ENCODE measurements around the gene UROC1. TPM values are rescaled to one million over a fixed set of nuclear protein-coding genes. Genes with fewer than 3 reads are reported as not detected.

Gene UROC1
- total RNA-seq, 2 experiments from 2014 or later, result not detected

DNA sequence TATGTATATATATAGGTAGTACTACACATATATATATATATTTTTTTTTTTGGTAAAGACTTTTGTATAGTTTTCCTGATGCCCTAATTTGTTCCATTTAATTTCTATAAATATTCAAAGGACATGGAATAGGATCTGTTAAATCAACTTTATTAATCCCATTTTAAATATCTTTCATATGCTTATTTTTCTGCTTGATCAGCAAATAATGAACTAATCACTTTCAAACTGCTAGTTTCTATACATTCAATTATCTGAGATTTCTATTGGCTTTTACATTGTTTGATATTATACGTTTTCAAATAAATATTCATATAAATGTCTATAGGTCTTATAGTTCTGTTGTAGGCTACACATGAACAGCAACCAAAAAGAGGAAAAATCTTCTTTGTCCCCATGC lies 63.5 kb downstream of the UROC1 start:
- peaks cover 18% of the 10 kb centered on the region for H3K4me1 Mint-ChIP-seq (ENCODE audit: low read depth)
- ChIA-PET POLR2A (no interaction called here), CTCF (no interaction called here)
- Histone ChIP-seq H3K4me1 (ENCODE audit: insufficient read depth, low read length) (peaks cover 2% of the 10 kb centered on the region), H3K4me3 (ENCODE audit: low read length) (no peak overlapping the region), H3K9me3 (ENCODE audit: control insufficient read depth in 1 of 2, insufficient read depth in 1 of 2, low read length in 2 of 2) (no peaks in the 10 kb centered on the region), H3K36me3 (ENCODE audit: insufficient read depth, low read length) (peaks cover 81% of the 10 kb centered on the region), H3K27me3 (ENCODE audit: control insufficient read depth in 1 of 2, insufficient read depth in 2 of 2, low read length in 2 of 2) (no peaks in the 10 kb centered on the region), H3K27ac (ENCODE audit: low read depth in 1 of 2, low read length in 2 of 2) (no peak overlapping the region)
- no peaks in the 10 kb centered on the region for H3K27me3 Mint-ChIP-seq
- ATAC-seq (ENCODE audit: poor library complexity) (no peak), DNase-seq (no peak)
- TF ChIP-seq, protein P1, sequence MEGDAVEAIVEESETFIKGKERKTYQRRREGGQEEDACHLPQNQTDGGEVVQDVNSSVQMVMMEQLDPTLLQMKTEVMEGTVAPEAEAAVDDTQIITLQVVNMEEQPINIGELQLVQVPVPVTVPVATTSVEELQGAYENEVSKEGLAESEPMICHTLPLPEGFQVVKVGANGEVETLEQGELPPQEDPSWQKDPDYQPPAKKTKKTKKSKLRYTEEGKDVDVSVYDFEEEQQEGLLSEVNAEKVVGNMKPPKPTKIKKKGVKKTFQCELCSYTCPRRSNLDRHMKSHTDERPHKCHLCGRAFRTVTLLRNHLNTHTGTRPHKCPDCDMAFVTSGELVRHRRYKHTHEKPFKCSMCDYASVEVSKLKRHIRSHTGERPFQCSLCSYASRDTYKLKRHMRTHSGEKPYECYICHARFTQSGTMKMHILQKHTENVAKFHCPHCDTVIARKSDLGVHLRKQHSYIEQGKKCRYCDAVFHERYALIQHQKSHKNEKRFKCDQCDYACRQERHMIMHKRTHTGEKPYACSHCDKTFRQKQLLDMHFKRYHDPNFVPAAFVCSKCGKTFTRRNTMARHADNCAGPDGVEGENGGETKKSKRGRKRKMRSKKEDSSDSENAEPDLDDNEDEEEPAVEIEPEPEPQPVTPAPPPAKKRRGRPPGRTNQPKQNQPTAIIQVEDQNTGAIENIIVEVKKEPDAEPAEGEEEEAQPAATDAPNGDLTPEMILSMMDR (IDR thresholded peaks at IDR 0.05), result no peak
- H3K27ac Mint-ChIP-seq, result no peak overlapping the region
- no peaks in the 10 kb centered on the region for H3K9me3 Mint-ChIP-seq
- no peak overlapping the region for H3K4me3 Mint-ChIP-seq
- peaks cover 88% of the 10 kb centered on the region for H3K36me3 Mint-ChIP-seq (ENCODE audit: low read depth)
- intact Hi-C loops (cut with DNase I, micrococcal nuclease), result no loop called here

DNA sequence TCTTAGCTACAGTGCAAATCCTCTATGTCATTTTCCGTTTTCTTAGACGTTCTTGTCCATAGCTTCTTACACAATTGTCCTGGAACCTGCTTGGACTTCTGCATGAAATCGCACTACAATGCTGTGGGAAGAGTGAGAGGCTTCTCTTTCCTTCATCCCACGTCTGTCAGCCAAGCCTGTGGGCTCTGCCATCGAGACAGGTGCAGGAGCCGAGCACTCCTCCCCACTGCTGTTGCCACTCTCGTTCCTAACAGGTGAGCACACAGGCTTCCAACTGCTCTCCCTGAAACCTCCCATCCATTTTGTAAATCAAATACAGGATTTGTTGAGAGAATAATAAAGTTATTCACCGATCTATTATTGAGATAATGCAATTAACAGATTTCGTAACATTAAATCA lies 65.4 kb downstream of the UROC1 start:
- H3K4me1 Mint-ChIP-seq (ENCODE audit: low read depth), result peaks cover 7% of the 10 kb centered on the region
- no peaks in the 10 kb centered on the region for H3K27me3 Mint-ChIP-seq
- ChIA-PET POLR2A (interaction anchor here (0.6 kb wide), 1 partner anchor 24 kb away, joined by 3 read pairs; the partner anchor contains the start of gene ZXDC), CTCF (no interaction called here)
- DNase-seq, result no peak
- H3K27me3 ChIP-seq (ENCODE audit: control insufficient read depth in 1 of 2, insufficient read depth in 2 of 2, low read length in 2 of 2), result no peaks in the 10 kb centered on the region
- no peak overlapping the region for H3K4me3 ChIP-seq (ENCODE audit: low read length)
- peaks cover 87% of the 10 kb centered on the region for H3K36me3 Mint-ChIP-seq (ENCODE audit: low read depth)
- no peaks in the 10 kb centered on the region for H3K9me3 Mint-ChIP-seq
- H3K9me3 ChIP-seq (ENCODE audit: control insufficient read depth in 1 of 2, insufficient read depth in 1 of 2, low read length in 2 of 2), result no peaks in the 10 kb centered on the region
- H3K27ac ChIP-seq (ENCODE audit: low read depth in 1 of 2, low read length in 2 of 2), result no peak overlapping the region
- intact Hi-C loops (cut with DNase I, micrococcal nuclease), result no loop called here
- H3K4me1 ChIP-seq (ENCODE audit: insufficient read depth, low read length), result no peaks in the 10 kb centered on the region
- no peak overlapping the region for H3K4me3 Mint-ChIP-seq
- no peak overlapping the region for H3K27ac Mint-ChIP-seq
- peaks cover 77% of the 10 kb centered on the region for H3K36me3 ChIP-seq (ENCODE audit: insufficient read depth, low read length)
- ATAC-seq (ENCODE audit: poor library complexity), result no peak
- TF ChIP-seq, protein P1 (IDR thresholded peaks at IDR 0.05), result no peak

DNA sequence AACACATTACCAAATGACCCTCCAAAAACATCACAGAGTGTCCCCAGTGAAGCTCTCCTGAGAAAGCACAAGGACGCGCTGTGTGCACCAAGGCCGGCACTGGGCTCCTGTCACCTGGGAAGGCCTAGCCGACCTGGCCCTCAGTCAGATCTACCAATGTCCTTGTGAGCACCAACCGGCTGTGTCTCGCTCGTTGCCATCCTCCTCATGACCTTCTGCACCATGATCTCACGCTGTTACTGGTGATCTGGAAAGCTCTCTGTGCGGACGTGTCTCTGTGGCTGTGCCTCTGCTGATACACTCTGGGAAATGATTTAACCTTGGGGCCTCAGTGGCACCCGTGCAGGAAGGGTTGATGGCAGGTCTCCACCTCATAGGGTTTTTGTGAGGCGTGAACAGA lies 66.1 kb downstream of the UROC1 start:
- no peaks in the 10 kb centered on the region for H3K27me3 Mint-ChIP-seq
- H3K4me1 Mint-ChIP-seq (ENCODE audit: low read depth), result peaks cover 2% of the 10 kb centered on the region
- no peak for ATAC-seq (ENCODE audit: poor library complexity)
- peaks cover 85% of the 10 kb centered on the region for H3K36me3 Mint-ChIP-seq (ENCODE audit: low read depth)
- no peaks in the 10 kb centered on the region for H3K4me1 ChIP-seq (ENCODE audit: insufficient read depth, low read length)
- ChIA-PET CTCF (no interaction called here), POLR2A (no interaction called here)
- no peaks in the 10 kb centered on the region for H3K9me3 ChIP-seq (ENCODE audit: control insufficient read depth in 1 of 2, insufficient read depth in 1 of 2, low read length in 2 of 2)
- peaks cover 70% of the 10 kb centered on the region for H3K36me3 ChIP-seq (ENCODE audit: insufficient read depth, low read length)
- DNase-seq, result no peak
- no peak overlapping the region for H3K27ac Mint-ChIP-seq
- no peak overlapping the region for H3K4me3 ChIP-seq (ENCODE audit: low read length)
- H3K27ac ChIP-seq (ENCODE audit: low read depth in 1 of 2, low read length in 2 of 2), result no peak overlapping the region
- no peaks in the 10 kb centered on the region for H3K9me3 Mint-ChIP-seq
- no peak overlapping the region for H3K4me3 Mint-ChIP-seq
- TF ChIP-seq, protein P1 (IDR thresholded peaks at IDR 0.05), result no peak
- H3K27me3 ChIP-seq (ENCODE audit: control insufficient read depth in 1 of 2, insufficient read depth in 2 of 2, low read length in 2 of 2), result no peaks in the 10 kb centered on the region
- intact Hi-C loops (cut with DNase I, micrococcal nuclease), result no loop called here

All from CD4-positive, alpha-beta T cell (primary cell).